ENCODE data around the gene SAP30.

- no peak for TF ChIP-seq CTCF (IDR thresholded peaks at IDR 0.05; ENCODE audit: poor library complexity, severe bottlenecking)
- TF ChIP-seq EZH2 (IDR thresholded peaks at IDR 0.05; ENCODE audit: borderline replicate concordance, insufficient read depth, low read length, poor library complexity, severe bottlenecking), result no peak
- no peak for TF ChIP-seq SMC3 (conservative IDR thresholded peaks at IDR 0.05; ENCODE audit: poor library complexity)
- TF ChIP-seq EP300 (conservative IDR thresholded peaks at IDR 0.05; ENCODE audit: poor library complexity, severe bottlenecking), result no peak
- no peak for TF ChIP-seq TAF1 (IDR thresholded peaks at IDR 0.05; ENCODE audit: low read depth)
- no peak for TF ChIP-seq POLR2AphosphoS5 (IDR thresholded peaks at IDR 0.05)
These were observed 35.3 kb downstream of the SAP30 start for GRCh38 chr4:173405840-173406606.

Data from neural cell (in vitro differentiated cells).